GM21390 (cell line): ENCODE results near the gene SLC4A2.
"Not testable (repeated sequence)": the region's sequence is repeated elsewhere in the genome, so short reads cannot be mapped to it uniquely, and the experiment has no call there.

ENCODE experiments used
- ATAC-seq: cut with Tn5 transposase; IDR thresholded peaks from one replicate; pipeline ENCODE4 v1.9.1; 2021; ENCODE audit not compliant: unreplicated experiment

SLC4A2 gene

DNA sequence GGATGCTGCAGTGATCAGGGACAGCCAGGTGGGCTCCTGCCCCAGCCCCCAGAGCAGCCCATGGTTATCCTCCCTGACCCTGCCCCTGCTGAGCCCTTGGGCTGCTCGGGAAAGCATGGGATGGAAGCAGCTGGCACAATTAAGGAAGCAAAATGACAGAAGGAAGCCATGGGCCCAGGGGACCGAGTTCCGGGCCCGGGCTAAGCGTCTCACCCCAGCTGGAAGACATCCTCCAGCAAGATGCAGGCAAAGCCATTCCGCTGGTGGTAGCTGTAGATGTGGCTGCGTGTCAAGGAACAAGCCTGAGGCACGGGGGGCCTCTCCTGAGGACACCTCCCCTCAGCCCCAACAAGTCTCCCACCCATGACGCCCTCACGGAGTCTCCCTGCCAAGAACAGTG lies 36.2 kb upstream of the SLC4A2 start:
- no peak for ATAC-seq

DNA sequence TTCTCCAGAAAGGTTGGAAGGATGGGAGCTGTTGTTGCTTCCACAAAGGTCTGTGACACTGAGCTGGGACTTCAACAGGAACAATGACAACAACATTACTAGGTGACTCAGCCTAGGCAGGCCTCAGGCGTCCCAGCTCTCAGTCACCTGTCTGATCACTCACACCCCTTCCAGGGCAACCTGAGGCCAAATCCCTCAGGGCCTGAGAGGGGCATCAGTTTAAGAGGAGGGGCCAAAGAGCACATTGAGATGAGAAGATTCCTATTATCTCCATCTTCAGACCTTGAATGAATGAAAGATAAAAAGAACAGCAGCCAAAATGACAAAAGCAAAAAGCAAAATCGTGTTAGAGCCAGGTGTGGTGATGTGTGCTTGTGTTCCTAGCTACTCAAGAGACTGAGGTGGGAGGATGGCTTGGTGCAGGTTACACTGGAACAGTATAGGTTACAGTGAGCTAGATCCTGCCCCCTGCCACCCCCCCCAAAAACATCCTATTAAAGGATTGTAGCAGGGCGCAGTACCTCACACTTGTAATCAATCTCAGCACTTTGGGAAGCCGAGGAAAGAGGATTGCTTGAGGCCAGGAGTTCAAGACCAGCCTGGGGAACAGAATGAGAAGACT lies 34.8 kb upstream of the SLC4A2 start, which contains the start of gene ATG9B:
Gene ATG9B, minus strand, starts transcription at position 60 of the 622 bp plus-strand sequence. CDS start 71 bp downstream, outside the sequence.
- no peak for ATAC-seq

DNA sequence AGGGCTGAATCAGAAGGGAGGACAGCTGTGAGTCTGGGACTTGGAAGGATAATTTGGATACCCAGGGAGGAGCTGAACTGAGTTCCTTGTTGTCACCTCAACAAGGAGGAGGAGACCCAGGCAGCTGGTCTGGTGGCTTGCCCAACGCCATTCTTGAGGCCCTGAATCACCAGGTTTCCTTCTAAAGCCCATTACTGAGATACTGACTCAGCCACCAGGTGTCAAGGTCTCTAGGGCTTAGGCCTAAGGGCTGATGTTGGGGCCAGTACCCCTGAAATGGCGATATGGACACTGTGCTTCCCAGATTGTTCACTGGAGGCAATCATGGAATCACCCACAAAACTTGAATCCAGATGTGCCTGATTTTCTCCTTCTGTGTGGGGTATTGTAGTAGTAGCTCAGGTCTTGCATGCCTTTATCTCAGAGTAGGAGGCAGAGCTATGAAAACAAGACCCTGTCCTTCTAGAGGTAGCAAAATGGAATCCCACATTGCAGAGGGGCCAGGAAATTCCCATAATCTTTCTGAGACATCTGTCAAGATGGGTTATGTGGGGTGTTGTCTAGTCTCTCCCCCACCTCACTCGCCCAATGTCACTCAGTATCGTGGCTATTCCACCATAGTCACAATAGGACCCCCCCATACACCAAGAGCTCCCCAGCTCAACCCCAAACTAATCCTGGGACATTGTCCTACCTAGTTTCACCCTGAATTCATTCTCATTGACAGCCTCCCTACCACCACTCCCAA lies 33.3 kb upstream of the SLC4A2 start:
- ATAC-seq = no peak

DNA sequence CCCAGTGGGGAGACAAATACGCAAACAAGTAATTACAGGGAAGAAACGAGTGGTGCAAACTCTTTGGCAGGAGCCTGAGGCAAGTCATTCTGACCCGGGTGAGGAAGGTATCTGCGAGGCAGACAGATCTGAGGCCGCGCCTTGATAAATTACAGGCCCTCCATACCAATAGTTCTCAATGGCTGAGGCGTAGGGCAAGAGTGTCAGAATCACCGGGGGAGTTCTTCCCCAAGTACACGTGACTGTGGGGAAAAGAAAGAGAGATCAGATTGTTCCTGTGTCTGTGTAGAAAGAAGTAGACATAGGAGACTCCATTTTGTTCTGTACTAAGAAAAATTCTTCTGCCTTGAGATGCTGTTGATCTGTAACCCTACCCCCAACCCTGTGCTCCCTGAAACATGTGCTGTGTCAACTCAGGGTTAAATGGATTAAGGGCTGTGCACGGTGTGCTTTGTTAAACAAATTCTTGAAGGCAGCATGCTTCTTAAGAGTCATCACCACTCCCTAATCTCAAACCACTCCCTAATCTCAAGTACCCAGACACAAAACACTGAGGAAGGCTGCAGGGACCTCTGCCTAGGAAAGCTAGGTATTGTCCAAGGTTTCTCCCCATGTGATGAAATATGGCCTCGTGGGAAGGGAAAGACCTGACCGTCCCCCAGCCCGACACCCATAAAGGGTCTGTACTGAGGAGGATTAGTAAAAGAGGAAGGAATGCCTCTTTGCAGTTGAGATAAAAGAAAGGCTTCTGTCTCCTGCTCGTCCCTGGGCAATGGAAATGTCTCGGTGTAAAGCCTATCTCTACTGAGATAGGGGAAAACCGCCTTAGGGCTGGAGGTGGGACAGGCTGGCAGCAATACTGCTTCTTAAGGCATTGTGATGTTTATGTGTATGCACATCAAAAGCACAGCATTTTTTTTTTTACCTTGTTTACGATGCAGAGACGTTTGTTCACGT lies 32.3 kb upstream of the SLC4A2 start:
- ATAC-seq = not testable (repeated sequence)

DNA sequence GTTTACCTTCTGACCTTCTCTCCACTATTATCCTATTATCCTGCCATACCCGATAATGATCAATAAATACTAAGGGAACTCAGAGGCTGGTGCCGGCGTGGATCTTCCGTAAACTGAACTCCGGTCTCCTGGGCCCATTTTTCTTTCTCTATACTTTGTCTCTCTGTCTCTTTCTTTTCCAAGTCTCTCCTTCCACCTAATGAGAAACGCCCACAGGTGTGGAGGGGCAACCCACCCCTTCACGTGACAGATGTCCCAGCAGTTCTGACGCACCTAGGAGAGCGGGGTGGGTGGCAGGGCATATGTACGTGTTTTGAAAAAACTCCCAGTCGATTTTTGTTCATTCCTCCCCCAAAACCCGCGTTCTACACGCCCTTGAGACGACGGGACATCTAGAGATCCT lies 31.7 kb upstream of the SLC4A2 start:
- not testable (repeated sequence) for ATAC-seq

DNA sequence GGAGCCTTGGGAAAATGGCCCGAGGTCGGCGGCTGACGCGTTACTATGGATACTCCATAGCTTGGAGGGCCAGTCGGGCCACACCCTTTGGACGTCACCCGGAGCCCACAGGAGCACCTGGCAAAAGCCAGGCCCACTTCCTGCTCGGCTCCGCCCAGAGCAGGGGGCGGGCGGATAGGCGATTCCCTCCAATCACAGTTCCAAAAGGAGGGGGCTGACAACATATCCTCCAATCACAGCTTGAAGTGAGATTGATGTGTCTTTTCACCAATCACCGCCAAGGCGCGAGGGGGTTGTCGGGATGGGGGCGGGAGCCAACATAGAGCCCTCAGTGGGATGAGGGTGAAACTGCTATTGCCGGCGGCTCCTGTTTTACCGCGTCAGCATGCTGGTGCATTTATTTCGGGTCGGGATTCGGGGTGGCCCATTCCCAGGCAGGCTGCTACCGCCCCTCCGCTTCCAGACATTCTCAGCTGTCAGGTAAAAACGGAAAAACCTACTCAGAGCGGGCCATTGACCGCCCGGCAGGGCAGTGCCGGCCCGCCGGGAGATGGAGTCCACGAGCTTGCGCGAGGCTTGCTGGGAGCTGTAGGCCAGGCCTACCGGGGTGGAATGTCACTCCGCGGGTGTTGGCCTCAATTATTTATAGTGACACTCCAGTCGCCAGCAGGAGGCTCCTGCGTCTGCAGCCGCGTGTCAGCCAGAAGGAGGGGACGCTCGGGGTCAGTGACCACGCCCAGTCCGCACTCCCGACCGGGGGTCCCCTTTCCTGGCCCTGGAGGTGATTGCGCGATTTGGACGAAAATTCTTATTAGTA lies 31.1 kb upstream of the SLC4A2 start, which contains the start of gene ABCB8:
Gene ABCB8, plus strand, starts transcription at position 320 of the 817 bp plus-strand sequence. Its CDS starts 66 bp downstream, at position 386.
- ATAC-seq = peak; percentile 93

DNA sequence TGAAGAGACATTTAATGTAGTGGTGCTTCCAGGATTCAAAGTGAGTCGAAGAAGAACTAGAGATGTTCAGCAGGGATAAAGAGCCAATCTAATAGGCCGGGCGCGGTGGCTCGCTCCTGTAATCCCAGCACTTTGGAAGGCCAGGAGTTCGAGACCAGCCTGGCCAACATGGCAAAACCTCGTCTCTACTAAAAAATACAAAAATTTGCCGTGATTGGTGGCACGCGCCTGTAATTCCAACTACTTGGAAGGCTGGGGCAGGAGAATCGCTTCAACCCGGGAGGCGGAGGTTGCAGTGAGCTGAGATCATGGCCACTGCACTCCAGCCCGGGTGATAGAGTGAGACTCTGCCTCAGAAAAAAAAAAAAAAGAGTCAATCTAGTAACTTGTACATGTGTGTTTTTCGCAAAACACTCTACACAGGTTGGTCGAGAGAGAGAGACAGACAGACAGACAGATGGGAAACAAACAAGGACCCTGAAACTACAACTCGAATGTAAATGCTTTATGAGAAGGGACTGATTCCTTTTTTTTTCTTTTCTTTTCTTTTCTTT lies 30.4 kb upstream of the SLC4A2 start:
- no peak for ATAC-seq

DNA sequence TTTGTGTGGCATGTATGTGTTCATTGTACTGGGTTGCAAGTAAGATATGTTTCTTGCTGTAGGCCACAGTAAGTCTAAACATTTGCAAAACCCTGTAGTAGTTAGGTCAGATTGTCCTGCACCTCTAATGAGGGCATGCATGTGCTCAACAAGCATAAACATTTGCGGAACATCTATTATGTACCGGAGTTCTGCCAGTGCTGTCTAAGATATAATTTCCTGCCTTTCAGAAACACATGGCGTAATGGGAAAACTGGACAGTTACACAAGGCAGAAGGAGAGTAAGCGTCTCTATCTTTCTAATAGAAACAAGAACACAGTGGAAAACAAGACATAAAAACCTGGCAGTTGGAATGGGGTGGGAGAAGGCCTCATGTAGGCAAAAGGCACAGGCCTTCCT lies 28.4 kb upstream of the SLC4A2 start:
- no peak for ATAC-seq

DNA sequence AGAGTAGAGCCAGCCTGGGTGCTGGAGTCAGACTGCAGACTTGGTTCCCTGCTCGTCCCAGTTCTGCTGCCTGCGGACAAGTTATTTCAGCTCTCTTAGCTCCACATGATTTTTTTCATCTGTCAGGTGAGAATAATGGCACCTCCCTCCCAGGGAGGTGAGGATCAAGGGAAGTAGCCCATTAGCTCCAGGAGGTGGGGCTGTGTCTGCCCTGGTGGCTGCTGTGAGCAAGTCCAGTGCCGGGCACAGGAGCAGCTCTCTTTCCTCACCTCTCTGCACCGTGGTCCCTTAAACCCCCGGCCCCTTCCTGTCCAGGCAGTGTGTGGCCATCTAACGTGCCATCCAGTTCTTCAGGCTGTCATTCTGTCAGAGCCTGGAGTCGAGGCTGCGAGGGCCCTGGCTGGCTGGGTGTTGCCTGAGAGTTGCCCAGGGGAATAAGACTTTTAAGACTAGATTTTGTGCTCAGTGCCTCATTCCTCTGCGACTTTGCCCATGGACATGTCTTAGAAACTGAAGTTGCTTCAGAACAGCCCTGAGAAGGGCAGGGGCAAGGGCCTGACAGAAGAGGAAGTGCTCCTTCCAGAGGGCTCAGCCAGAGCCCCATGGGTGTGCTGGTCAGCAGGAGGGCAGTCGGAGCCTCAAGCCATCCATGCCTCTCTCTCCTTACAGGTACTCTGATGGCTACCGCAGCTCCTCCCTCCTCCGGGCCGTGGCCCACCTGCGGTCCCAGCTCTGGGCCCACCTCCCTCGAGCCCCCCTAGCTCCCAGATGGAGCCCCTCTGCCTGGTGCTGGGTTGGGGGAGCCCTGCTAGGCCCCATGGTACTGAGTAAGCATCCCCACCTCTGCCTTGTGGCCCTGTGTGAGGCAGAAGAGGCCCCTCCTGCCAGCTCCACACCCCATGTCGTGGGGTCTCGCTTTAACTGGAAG lies 26.2 kb upstream of the SLC4A2 start:
- no peak for ATAC-seq

DNA sequence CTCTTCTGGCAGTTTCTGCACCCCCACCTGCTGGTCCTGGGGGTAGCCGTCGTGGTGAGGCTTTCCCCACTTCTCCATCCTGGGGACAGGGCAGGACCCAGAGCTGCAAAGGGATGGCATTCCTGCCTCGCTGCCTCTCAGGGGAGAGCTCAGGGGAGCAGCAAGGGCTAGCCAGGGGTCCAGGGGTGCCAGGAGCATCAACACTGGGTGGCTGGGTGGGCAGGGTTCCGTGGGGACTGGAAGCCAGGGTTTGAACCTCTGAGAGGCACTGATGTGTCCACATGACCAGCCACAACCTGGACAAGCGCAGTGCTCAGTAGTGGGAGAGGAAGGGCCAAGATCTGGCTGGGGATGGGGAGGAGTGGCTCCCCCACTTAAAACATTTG lies 25.5 kb upstream of the SLC4A2 start:
- ATAC-seq = no peak

DNA sequence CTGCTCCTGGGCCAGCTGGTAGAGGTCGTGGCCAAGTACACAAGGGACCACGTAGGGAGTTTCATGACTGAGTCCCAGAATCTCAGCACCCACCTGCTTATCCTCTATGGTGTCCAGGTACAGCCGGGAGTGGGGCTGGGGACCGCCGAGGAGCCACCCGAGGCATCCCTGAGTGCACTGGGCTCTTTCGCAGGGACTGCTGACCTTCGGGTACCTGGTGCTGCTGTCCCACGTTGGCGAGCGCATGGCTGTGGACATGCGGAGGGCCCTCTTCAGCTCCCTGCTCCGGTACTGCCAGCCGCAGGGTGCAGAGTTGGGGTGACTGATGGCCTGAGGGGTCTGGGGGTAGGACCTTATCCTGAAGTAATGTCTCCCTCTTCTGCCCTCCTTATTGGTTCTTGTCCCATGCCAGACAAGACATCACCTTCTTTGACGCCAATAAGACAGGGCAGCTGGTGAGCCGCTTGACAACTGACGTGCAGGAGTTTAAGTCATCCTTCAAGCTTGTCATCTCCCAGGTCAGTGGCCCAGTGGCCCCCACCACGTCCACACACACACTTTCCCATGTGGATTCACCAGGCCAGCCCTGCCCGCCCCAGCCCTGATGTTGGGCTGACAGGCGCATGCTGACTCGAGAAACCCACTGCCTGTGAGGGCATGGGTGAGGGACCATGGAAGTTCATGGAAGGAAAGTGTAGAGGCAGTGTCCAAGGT lies 24.9 kb upstream of the SLC4A2 start:
- ATAC-seq = no peak

DNA sequence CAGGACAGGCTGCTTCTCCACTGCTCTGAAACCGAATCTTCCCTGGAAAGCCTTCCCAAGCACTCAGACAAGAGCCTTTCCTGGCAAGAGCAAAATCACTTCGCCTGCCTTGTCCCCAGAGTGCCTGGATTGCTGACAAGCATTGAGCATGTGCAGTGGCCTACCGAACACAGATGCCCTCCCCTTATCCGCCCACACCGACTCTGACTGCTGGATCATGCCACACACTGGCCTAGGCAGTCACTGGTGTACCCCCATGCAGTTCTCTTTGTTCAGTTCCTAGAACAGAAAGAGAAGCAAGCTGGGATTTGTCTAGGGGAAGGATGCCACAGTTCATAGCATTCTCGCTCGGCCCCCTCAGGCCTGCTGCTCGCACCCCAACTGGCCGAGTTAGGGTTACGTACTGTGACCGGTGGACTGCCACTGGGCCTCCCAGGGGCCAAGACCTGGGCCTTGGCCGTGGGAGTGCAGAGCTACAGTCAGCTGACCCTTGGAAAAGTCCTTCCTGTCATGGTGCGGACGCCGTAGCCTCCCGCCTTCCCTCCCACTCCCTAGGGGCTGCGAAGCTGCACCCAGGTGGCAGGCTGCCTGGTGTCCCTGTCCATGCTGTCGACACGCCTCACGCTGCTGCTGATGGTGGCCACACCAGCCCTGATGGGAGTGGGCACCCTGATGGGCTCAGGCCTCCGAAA lies 24.2 kb upstream of the SLC4A2 start:
- no peak for ATAC-seq

DNA sequence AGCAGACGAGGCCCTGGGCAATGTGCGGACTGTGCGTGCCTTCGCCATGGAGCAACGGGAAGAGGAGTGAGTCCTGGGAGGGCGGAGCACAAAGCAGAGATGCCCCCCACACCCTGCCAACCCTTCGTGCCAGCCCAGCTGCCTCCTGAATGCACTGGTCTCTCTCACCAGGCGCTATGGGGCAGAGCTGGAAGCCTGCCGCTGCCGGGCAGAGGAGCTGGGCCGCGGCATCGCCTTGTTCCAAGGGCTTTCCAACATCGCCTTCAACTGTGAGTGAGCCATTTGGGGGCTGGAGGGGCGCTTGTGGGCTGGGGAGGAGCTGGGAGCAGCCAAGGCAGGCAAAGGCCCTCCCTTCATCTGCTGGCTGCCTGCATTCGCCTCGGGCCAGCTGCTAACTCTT lies 23.5 kb upstream of the SLC4A2 start:
- no peak for ATAC-seq

DNA sequence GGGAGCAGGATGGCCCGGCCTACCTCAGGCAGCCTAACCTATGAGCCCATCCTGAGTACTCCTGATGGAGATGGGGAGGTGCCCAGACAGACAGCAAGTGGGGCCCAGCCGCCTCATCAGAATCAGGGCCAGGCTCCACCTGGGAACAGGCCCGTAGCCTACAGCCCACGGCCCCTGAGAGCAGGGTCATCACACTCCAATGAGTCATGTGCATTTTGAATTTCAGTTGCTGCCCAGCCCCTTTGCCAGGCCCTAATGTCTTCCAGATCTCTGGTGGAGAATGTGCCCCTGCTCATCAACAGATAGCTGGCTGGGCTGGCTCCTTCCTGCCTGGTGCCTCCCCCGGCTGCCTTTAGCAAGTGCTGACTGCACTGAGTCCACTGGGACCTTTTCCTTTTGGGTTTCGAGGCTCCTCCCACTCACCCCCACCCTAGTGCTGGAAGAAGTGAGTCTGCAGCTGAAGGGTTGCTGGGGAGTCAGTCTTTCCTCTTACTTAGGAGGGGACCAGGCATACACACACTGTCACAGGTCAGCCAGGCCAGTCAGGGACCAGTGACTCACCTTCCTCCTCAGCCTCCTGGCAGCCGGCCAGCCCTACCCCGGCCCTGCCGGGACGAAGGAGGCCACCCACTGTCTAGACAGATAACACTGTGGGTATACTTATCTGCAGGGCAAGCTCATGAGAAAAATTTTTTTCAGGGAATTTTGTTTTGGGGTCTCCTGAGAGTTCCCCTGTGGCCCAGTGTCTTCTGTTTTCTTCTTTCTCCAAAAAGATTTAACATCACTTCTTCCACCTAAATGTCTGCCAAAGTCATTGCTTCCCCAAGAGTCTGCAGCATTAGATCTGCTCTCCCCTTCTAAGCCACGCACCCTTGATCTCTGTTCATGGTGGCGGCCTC lies 20.2 kb upstream of the SLC4A2 start:
- no peak for ATAC-seq

DNA sequence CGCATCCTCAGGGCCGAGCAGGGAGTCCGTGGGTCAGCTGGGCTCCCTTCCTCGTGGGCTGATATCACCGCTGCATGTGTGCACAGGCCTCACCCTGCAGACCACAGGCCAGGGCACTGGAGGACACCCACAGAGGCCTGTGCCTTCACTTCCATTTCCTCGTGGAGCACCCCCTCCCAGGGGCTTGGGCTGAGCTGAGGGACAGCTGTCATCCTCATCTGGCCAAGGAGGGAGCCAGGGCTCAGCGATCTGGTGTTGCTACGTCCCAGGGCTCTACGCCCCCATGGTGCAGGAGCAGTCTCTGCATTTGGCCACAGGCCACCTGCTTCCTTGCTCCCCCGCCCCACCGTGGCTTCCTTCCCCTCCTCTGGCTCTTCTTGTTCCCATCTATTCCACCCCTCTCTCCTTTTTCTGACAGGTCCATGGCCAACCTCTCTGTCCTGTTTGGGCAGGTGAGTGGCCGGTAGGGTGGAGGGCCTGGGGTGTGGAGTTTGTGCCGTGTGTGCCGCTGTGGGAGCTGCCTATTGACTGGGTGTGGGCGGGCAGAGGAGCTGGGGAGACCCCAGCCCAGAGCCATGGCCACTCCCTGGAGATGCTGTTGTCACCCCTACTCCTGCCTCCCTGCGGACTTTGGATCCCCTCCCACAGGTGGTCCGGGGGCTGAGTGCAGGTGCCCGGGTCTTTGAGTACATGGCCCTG lies 19.4 kb upstream of the SLC4A2 start:
- ATAC-seq = no peak

DNA sequence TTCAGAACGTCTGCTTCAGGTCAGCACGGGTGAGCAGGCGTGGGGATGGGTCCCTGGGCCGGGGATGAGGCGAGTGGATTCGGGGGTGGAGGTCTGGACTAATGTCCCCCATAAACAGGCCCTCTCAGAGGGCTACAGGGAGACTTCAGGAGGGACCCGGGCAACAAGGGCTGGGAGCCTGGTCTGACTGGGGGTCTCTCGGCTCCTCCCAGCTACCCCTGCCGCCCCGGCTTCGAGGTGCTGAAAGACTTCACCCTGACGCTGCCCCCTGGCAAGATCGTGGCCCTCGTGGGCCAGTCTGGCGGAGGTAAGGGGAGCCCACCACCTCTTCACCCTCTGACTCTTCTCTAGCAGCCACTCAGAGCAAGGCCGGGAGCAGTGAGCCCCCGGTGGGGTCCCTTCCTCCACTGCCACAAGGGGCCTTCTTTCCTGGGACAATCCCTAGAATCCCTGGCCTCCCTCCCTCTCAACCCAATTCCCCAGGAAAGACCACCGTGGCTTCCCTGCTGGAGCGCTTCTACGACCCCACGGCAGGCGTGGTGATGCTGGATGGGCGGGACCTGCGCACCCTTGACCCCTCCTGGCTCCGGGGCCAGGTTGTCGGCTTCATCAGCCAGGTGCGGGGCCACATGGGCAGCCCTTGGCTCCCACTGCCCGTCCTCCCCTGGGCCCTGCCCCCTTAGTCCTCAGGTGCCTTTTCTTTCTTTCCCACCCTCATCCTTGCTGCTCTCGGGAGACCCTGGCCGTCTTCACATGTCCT lies 18.6 kb upstream of the SLC4A2 start:
- ATAC-seq = no peak
